Ammon's horn (tissue), 1 donor: ENCODE results near the gene MPZL3.

Experiments
- DNase-seq: peaks from one replicate; pipeline ENCODE4 v3.0.0-alpha.2; 2016; ENCODE audit warnings: low spot score

Gene MPZL3

GRCh38 chr11:118232659-118233058, 19.5 kb downstream of the MPZL3 start:
- DNase-seq: no peak

GRCh38 chr11:118231461-118231860, 20.7 kb downstream of the MPZL3 start:
- DNase-seq: no peak

- no peak for DNase-seq
Measured at GRCh38 chr11:118230088-118230487, 22.1 kb downstream of the MPZL3 start.

GRCh38 chr11:118229274-118229847, 22.8 kb downstream of the MPZL3 start:
- DNase-seq: no peak

GRCh38 chr11:118227865-118228785, 24.0 kb downstream of the MPZL3 start:
- no peak for DNase-seq

- DNase-seq: no peak
Measured at GRCh38 chr11:118226781-118227180, 25.4 kb downstream of the MPZL3 start.

GRCh38 chr11:118226296-118226695, 25.9 kb downstream of the MPZL3 start:
- no peak for DNase-seq

- no peak for DNase-seq
Measured at GRCh38 chr11:118224511-118225188, 27.5 kb downstream of the MPZL3 start, which contains the start of gene JAML. TSS of gene JAML (minus strand) at chr11:118225011. CDS start at chr11:118214866, 10,145 bp downstream.

- DNase-seq: no peak
Measured at GRCh38 chr11:118223992-118224391, 28.2 kb downstream of the MPZL3 start.

- no peak for DNase-seq
Measured at GRCh38 chr11:118223570-118223969, 28.6 kb downstream of the MPZL3 start.

GRCh38 chr11:118222437-118222836, 29.7 kb downstream of the MPZL3 start:
- DNase-seq: no peak

GRCh38 chr11:118221419-118221818, 30.7 kb downstream of the MPZL3 start:
- DNase-seq: no peak

GRCh38 chr11:118219732-118220131, 32.4 kb downstream of the MPZL3 start:
- DNase-seq: no peak

GRCh38 chr11:118219244-118219643, 32.9 kb downstream of the MPZL3 start:
- no peak for DNase-seq

GRCh38 chr11:118217575-118217974, 34.6 kb downstream of the MPZL3 start:
- DNase-seq: no peak

GRCh38 chr11:118216621-118217481, 35.3 kb downstream of the MPZL3 start:
- no peak for DNase-seq

- DNase-seq: no peak
Measured at GRCh38 chr11:118215765-118216164, 36.4 kb downstream of the MPZL3 start.

- no peak for DNase-seq
Measured at GRCh38 chr11:118215262-118215661, 36.9 kb downstream of the MPZL3 start.

GRCh38 chr11:118214210-118214914, 37.8 kb downstream of the MPZL3 start:
- peak; percentile 70 for DNase-seq

- DNase-seq: no peak
Measured at GRCh38 chr11:118213781-118214180, 38.4 kb downstream of the MPZL3 start.

GRCh38 chr11:118213201-118213600, 39.0 kb downstream of the MPZL3 start:
- no peak for DNase-seq
